A673 (cell line): ENCODE measurements around the gene PCDHGB6. TPM values are rescaled to one million over a fixed set of nuclear protein-coding genes. Genes with fewer than 3 reads are reported as not detected.
"Not testable (repeated sequence)": the region's sequence is repeated elsewhere in the genome, so short reads cannot be mapped to it uniquely, and the experiment has no call there.

Source experiments
- Bru-seq: library from RNA; stranded (reverse); fragments of 400-500 nt; gene quantifications from one replicate; lab custom pipeline; 2021; lab: Mats Ljungman, UMichigan
- BruChase-seq, 2 experiments: library from RNA; stranded (reverse); fragments of 400-500 nt; gene quantifications; one replicate each; lab custom pipeline; 2021; lab: Mats Ljungman, UMichigan
- BruUV-seq: library from RNA; stranded (reverse); fragments of 400-500 nt; replicated peaks from 2 replicates; lab custom pipeline; 2021; lab: Mats Ljungman, UMichigan
- CTCF ChIA-PET: fragments of 300-600 bp; sonication (Branson Sonifier 250); formaldehyde crosslinking; loops from one replicate; lab custom pipeline; 2022; ENCODE audit warnings: antibody characterized with exemption; lab: Charles Lee
- POLR2A ChIA-PET: fragments of 300-600 bp; sonication (Branson Sonifier 250); formaldehyde crosslinking; loops from one replicate; lab custom pipeline; 2022; ENCODE audit warnings: antibody characterized with exemption; ENCODE audit not compliant: low non-redundant PET; lab: Charles Lee
- DNase-seq: peaks from one replicate; pipeline ENCODE4 v3.0.0-alpha.2; 2015; ENCODE audit warnings: low spot score
- H3K27ac ChIP-seq: fragments of 200-600 bp; sonication (generic); 2 replicates; pipeline ENCODE4 v1.5.1; 2016; ENCODE audit warnings: mixed run types, low read depth, mild to moderate bottlenecking, mixed read lengths, antibody characterized with exemption, low read length; ENCODE audit not compliant: poor library complexity, severe bottlenecking
- H3K27me3 ChIP-seq: fragments of 200-600 bp; sonication (generic); replicated peaks from 2 replicates; pipeline ENCODE4 v1.6.1; 2017; ENCODE audit warnings: mixed run types, low read depth, mild to moderate bottlenecking, mixed read lengths, antibody characterized with exemption, low read length; ENCODE audit not compliant: insufficient read depth, poor library complexity
- H3K36me3 ChIP-seq: fragments of 200-600 bp; sonication (generic); 2 replicates; pipeline ENCODE4 v1.6.1; 2016; ENCODE audit warnings: mixed run types, mild to moderate bottlenecking, mixed read lengths, antibody characterized with exemption, low read length; ENCODE audit not compliant: insufficient read depth, poor library complexity, severe bottlenecking
- H3K4me1 ChIP-seq: fragments of 200-600 bp; sonication (generic); 2 replicates; pipeline ENCODE4 v1.6.1; 2017; ENCODE audit warnings: mixed run types, mild to moderate bottlenecking, mixed read lengths, antibody characterized with exemption, low read length; ENCODE audit not compliant: insufficient read depth, poor library complexity, severe bottlenecking
- H3K4me3 ChIP-seq: fragments of 200-600 bp; sonication (generic); 2 replicates; pipeline ENCODE4 v1.5.1; 2016; ENCODE audit warnings: low read depth, mixed run types, mild to moderate bottlenecking, mixed read lengths, low read length; ENCODE audit not compliant: poor library complexity, severe bottlenecking
- H3K9me3 ChIP-seq: fragments of 200-600 bp; sonication (generic); 2 replicates; pipeline ENCODE4 v1.6.1; 2016; ENCODE audit warnings: mixed run types, low read depth, mild to moderate bottlenecking, mixed read lengths, antibody characterized with exemption, low read length; ENCODE audit not compliant: poor library complexity, severe bottlenecking
- CTCF ChIP-seq: fragments of 300-800, 200-600 bp; sonication (generic); conservative IDR thresholded peaks from 2 replicates; pipeline ENCODE4 v1.5.1; 2017; ENCODE audit warnings: low read depth, mild to moderate bottlenecking, antibody characterized with exemption, low read length, moderate library complexity, mixed read lengths
- EZH2 ChIP-seq: fragments of 200-600 bp; sonication (generic); IDR thresholded peaks from 2 replicates; pipeline ENCODE4 v1.6.1; 2017; ENCODE audit warnings: borderline replicate concordance, low read depth, mild to moderate bottlenecking, mixed read lengths, antibody characterized with exemption, low read length; ENCODE audit not compliant: poor library complexity, severe bottlenecking
- intact Hi-C: fragments of 100-400 bp; cut with micrococcal nuclease; formaldehyde crosslinking; loops from one replicate; pipeline ENCODE4 v1.10.0; 2022; ENCODE audit not compliant: unreplicated experiment
- long read RNA-seq: library from polyadenylated mRNA; stranded (forward); transcript quantifications from one replicate; pipeline ENCODE4 v2.0.0, GENCODE V29; 2022
- total RNA-seq: library from RNA; stranded (reverse); gene quantifications from 2 replicates; pipeline ENCODE4 v1.2.3, GENCODE V29; 2021

The PCDHGB6 gene
- total RNA-seq = 4.5 and 4.6 TPM in 2 replicates
- Bru-seq, nascent RNA = percentile 81 among the genes with signal in this experiment
- percentile 92 among the genes with signal in this experiment for BruChase-seq, experiment 1, labeled RNA remaining after a 2-hour chase
- BruChase-seq, experiment 2, labeled RNA remaining after a 6-hour chase = percentile 90 among the genes with signal in this experiment
- long read RNA-seq, full-length matches to known transcripts = 1 of 1 reads
- long read RNA-seq, partial matches to known transcripts = 0 of 1 reads
- long read RNA-seq, other reads (novel, unspliced or antisense) = 0 of 1 reads

- H3K4me3 ChIP-seq, H3K27ac ChIP-seq, CTCF ChIA-PET, intact Hi-C loops, H3K27me3 ChIP-seq, H3K4me1 ChIP-seq, POLR2A ChIA-PET, DNase-seq, BruUV-seq: not testable (repeated sequence)
- peaks cover 48% of the 10 kb centered on the region for H3K36me3 ChIP-seq
- peaks cover 81% of the 10 kb centered on the region for H3K9me3 ChIP-seq
These were observed at the start of gene PCDHGB6 for GRCh38 chr5:141407790-141408505. Gene PCDHGB6, plus strand, starts transcription at chr5:141408021. Its CDS starts 182 bp downstream, at chr5:141408203.

GRCh38 chr5:141359790-141360426 lies 47.9 kb upstream of the PCDHGB6 start, which contains the start of gene PCDHGB2:
Gene PCDHGB2, plus strand, starts transcription at chr5:141359994. Its CDS starts 142 bp downstream, at chr5:141360136.
- peak; percentile 67 for DNase-seq

GRCh38 chr5:141360685-141361084 lies 47.1 kb upstream of the PCDHGB6 start:
- no peak for DNase-seq
- no peak overlapping the region for H3K4me3 ChIP-seq
- intact Hi-C loops = no loop called here
- BruUV-seq = no TSS peak
- no peaks in the 10 kb centered on the region for H3K4me1 ChIP-seq
- ChIA-PET POLR2A (no interaction called here), CTCF (no interaction called here)
- peaks cover 47% of the 10 kb centered on the region for H3K9me3 ChIP-seq
- no peaks in the 10 kb centered on the region for H3K27me3 ChIP-seq
- H3K27ac ChIP-seq = no peak overlapping the region
- TF ChIP-seq CTCF = no peak
- TF ChIP-seq EZH2 = no peak
- H3K36me3 ChIP-seq = no peaks in the 10 kb centered on the region

More at GRCh38 chr5:141359790-141360426, 47.9 kb upstream of the PCDHGB6 start, which contains the start of gene PCDHGB2:
- H3K27ac ChIP-seq = no peak within 1 kb of the TSS
- peaks cover 47% of the 10 kb centered on the region for H3K9me3 ChIP-seq
- H3K4me3 ChIP-seq = no peak within 1 kb of the TSS
- CTCF ChIA-PET = interaction anchor here (1.1 kb wide), 1 partner anchor 39 kb away, joined by 3 read pairs; the partner anchor contains the start of gene TAF7
- TSS peak; percentile 55 for BruUV-seq
- H3K27me3 ChIP-seq = no peaks in the 10 kb centered on the region
- H3K36me3 ChIP-seq = no peaks in the 10 kb centered on the region
- intact Hi-C loops = no loop called here
- no peaks in the 10 kb centered on the region for H3K4me1 ChIP-seq
- TF ChIP-seq EZH2 (no peak), CTCF (peak; percentile 59)
- POLR2A ChIA-PET = no interaction called here
